DMS114 treated with DMSO at 0.1 percent for 48 hours (cell line): ENCODE measurements around the gene KANSL1L.

Experiments used
- DNase-seq: peaks from one replicate; lab custom pipeline; 2025; ENCODE audit not compliant: unreplicated experiment; lab: John Stamatoyannopoulos, UW

The KANSL1L gene

GRCh38 chr2:210002158-210003157 lies 168.8 kb downstream of the KANSL1L start, which contains the start of gene RPE:
RPE (plus strand) TSS chr2:210002638; CDS start chr2:210002662, 24 bp downstream.
- peak; percentile 90 for DNase-seq

- DNase-seq = no peak
Measured at GRCh38 chr2:210000464-210001324, 170.5 kb downstream of the KANSL1L start.

GRCh38 chr2:209998596-209998995 lies 172.6 kb downstream of the KANSL1L start:
- DNase-seq = no peak

- DNase-seq = no peak
Measured at GRCh38 chr2:209993968-209994367, 177.2 kb downstream of the KANSL1L start.

- DNase-seq = no peak
Measured at GRCh38 chr2:209990838-209991237, 180.4 kb downstream of the KANSL1L start.

- DNase-seq = no peak
Measured at GRCh38 chr2:209988010-209988409, 183.2 kb downstream of the KANSL1L start.

GRCh38 chr2:209986415-209986814 lies 184.8 kb downstream of the KANSL1L start:
- no peak for DNase-seq

GRCh38 chr2:209985874-209986273 lies 185.3 kb downstream of the KANSL1L start:
- DNase-seq = no peak

- no peak for DNase-seq
Measured at GRCh38 chr2:209984291-209984690, 186.9 kb downstream of the KANSL1L start.

- DNase-seq = peak; percentile 32
Measured at GRCh38 chr2:209977386-209978239, 193.6 kb downstream of the KANSL1L start.

- no peak for DNase-seq
Measured at GRCh38 chr2:209976698-209977385, 194.4 kb downstream of the KANSL1L start.

- DNase-seq = no peak
Measured at GRCh38 chr2:209974576-209974975, 196.6 kb downstream of the KANSL1L start.

GRCh38 chr2:209973328-209973727 lies 197.9 kb downstream of the KANSL1L start:
- no peak for DNase-seq
